Measurements from ENCODE around the gene DLK2. TPM values are rescaled to one million over a fixed set of nuclear protein-coding genes. Genes with fewer than 3 reads are reported as not detected.

Gene DLK2
- total and polyA plus RNA-seq, 8 donors: 0.22 to 1.1 (median 0.31) TPM; not detected in 2

DNA sequence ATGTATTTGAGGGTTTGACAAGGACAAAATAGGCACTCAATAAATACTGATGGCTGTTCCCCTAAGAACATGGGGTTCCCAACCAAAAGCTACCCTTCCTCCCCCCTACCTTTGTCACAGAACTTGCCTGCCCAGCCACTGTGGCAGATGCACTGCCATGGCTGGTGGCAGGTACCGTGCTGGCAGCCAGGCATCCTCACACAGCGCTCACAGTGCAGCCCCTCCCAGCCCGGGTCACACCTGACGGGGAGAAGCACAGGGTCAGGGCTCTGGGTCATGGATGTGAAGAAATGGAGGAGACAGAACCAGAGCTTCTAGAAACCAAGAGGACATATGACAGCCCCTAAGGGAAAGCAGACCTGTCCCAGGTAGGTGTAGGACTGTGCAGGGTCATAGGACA lies 2.5 kb downstream of the DLK2 start:
- TF ChIP-seq CTCF (IDR thresholded peaks at IDR 0.05): no peak
- Histone ChIP-seq H3K36me3 (peaks cover 0 to 22% (median 0%) of the 10 kb centered on the region in 3 donors), H3K9me3 (no peaks in the 10 kb centered on the region), H3K27ac (no peak overlapping the region), H3K27me3 (peaks cover 0 to 3% (median 0%) of the 10 kb centered on the region in 4 donors), H3K4me3 (no peak overlapping the region), H3K4me1 (peaks cover 0 to 3% (median 0%) of the 10 kb centered on the region in 3 donors)
- intact Hi-C loops (cut with DNase I): loop anchor here in 2 of 3 donors (5.0 to 10.0 kb wide), 2 partner anchors 52 to 54 kb away; no protein-coding TSS in a partner anchor
- FAIRE-seq (no peak), ATAC-seq (no peak), DNase-seq (peak in 1 of 6 donors; percentile 36)
- WGBS, 2 donors: 93 to 95% methylated on average over 4 of the region's 4 CpGs

DNA sequence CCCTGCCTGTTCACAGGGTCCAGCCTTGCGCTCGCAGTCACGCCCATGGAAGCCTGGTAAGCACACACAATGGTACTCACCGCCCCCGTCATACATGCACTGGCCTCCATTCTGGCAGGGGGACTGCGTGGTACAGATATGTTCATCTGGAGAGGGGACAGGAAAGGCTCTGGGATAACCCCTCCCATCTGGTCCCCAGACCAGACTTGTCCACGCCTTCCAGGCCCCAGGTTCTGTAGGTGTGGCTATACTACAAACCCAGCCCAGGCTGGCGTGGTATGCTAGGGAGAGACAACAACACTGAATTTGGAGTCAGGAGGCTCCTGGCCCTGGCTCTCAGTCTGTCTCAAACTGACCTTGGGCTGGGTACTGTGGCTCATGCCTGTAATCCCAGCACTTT lies 3.4 kb downstream of the DLK2 start:
- peaks cover 0 to 2% (median 0%) of the 10 kb centered on the region in 4 donors for H3K27me3 ChIP-seq
- H3K36me3 ChIP-seq: peaks cover 0 to 30% (median 0%) of the 10 kb centered on the region in 3 donors
- no peak overlapping the region for H3K4me3 ChIP-seq
- TF ChIP-seq CTCF (IDR thresholded peaks at IDR 0.05): no peak
- no peaks in the 10 kb centered on the region for H3K9me3 ChIP-seq
- peaks cover 0 to 3% (median 0%) of the 10 kb centered on the region in 3 donors for H3K4me1 ChIP-seq
- WGBS, 2 donors: 90 to 92% methylated on average over 8 of the region's 8 CpGs
- peak in 1 of 6 donors; percentile 42 for DNase-seq
- no peak for ATAC-seq
- no peak for FAIRE-seq
- intact Hi-C loops (cut with DNase I): loop anchor here in 2 of 3 donors (5.0 to 10.0 kb wide), 2 partner anchors 53 to 55 kb away; no protein-coding TSS in a partner anchor
- H3K27ac ChIP-seq: no peak overlapping the region

DNA sequence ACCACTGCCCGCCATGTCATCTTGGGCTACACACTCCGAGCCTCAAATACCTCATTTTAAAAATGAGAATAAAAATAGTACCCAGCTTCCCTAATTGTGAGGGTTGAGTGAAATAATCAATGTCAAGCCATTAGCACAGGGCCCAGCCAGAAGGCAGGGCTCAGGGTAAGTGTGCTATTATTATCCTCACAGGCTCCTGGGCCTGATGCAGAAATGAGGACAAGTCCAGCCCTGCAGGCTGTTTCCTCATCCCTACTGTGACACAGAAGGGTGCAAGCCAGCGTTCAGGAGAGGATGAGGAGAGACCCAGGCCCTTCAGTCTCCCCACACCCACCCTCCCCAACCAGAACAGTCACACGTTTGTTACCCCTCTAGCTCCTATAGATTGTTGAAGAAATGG lies 4.0 kb downstream of the DLK2 start:
- Histone ChIP-seq H3K4me3 (no peak overlapping the region), H3K9me3 (no peaks in the 10 kb centered on the region), H3K36me3 (peaks cover 0 to 31% (median 0%) of the 10 kb centered on the region in 3 donors), H3K4me1 (peaks cover 0 to 3% (median 0%) of the 10 kb centered on the region in 3 donors), H3K27ac (no peak overlapping the region), H3K27me3 (no peaks in the 10 kb centered on the region)
- WGBS, 2 donors: 84 to 91% methylated on average over 4 of the region's 4 CpGs
- ATAC-seq (no peak), DNase-seq (peak in 1 of 6 donors; percentile 9), FAIRE-seq (no peak)
- intact Hi-C loops (cut with DNase I): loop anchor here in 2 of 3 donors (5.0 to 10.0 kb wide), 2 partner anchors 53 to 56 kb away; no protein-coding TSS in a partner anchor
- TF ChIP-seq CTCF (IDR thresholded peaks at IDR 0.05): no peak

DNA sequence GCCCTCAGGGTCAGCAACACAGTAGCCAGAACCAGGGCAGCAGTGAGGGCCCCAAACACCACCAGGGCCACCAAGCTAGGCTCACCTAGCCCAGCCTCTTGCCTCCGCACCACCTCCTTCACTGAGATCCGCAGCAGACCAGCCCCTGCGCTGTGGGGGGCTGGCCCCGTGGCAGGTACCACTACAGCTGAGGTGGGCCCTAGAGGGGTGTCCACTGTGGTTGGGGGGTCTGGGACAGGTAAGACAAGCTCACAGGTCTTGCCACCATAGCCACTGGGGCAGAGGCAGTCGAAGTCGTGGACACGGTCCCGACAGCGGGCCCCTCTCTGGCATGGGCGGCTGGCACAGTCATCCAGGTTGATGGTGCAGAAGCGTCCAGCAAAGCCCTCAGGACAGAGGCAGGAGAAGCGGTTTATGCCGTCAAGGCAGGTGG lies 4.6 kb downstream of the DLK2 start:
- no peaks in the 10 kb centered on the region for H3K27me3 ChIP-seq
- no peak for ATAC-seq
- intact Hi-C loops (cut with DNase I): loop anchor here in 2 of 3 donors (5.0 to 10.0 kb wide), 2 partner anchors 54 to 57 kb away; no protein-coding TSS in a partner anchor

More for the DNA sequence above, 4.6 kb downstream of the DLK2 start:
- peak in 1 of 6 donors; percentile 65 for DNase-seq
- no peak for TF ChIP-seq CTCF (IDR thresholded peaks at IDR 0.05)
- Histone ChIP-seq H3K9me3 (no peaks in the 10 kb centered on the region), H3K27ac (no peak overlapping the region), H3K4me3 (no peak overlapping the region), H3K36me3 (peaks cover 0 to 31% (median 5%) of the 10 kb centered on the region in 3 donors), H3K4me1 (peaks cover 0 to 2% (median 0%) of the 10 kb centered on the region in 3 donors)
- 93% methylated on average over 13 of the region's 13 CpGs for WGBS, 2 donors
- FAIRE-seq: no peak

All from pancreas (tissue), 10 donors.